Measurements from ENCODE around the gene KAT8.

DNA sequence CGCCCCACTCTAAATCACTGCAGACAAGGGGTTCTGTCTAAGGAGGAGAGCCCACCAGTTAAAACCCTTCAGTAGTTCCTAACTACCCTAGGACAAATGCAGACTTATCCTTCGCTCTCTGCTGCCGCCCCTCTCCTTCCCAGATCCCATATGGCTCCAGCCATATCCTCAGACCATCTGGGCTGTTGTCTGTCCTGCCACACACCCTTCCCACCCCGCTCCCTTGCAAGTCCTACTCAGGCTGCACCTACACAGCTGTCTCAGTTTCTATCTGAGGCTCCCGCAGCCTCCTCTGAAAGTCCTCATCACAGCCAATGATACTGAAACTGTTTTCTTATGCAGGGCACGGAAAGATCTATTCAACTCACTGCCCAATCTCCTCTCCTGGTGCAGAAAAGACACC is 10.0 kb upstream of the KAT8 start:
- TF ChIP-seq, protein P1, sequence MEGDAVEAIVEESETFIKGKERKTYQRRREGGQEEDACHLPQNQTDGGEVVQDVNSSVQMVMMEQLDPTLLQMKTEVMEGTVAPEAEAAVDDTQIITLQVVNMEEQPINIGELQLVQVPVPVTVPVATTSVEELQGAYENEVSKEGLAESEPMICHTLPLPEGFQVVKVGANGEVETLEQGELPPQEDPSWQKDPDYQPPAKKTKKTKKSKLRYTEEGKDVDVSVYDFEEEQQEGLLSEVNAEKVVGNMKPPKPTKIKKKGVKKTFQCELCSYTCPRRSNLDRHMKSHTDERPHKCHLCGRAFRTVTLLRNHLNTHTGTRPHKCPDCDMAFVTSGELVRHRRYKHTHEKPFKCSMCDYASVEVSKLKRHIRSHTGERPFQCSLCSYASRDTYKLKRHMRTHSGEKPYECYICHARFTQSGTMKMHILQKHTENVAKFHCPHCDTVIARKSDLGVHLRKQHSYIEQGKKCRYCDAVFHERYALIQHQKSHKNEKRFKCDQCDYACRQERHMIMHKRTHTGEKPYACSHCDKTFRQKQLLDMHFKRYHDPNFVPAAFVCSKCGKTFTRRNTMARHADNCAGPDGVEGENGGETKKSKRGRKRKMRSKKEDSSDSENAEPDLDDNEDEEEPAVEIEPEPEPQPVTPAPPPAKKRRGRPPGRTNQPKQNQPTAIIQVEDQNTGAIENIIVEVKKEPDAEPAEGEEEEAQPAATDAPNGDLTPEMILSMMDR (IDR thresholded peaks at IDR 0.05), result no peak
- no peak for TF ChIP-seq POLR2A (IDR thresholded peaks at IDR 0.05)

All from vagina (tissue), 2 donors.